ENCODE results near the gene ZNF414. TPM values are rescaled to one million over a fixed set of nuclear protein-coding genes. Genes with fewer than 3 reads are reported as not detected.

Gene ZNF414
- total RNA-seq, 1 experiment from 2014 or later = 26.7 TPM

DNA sequence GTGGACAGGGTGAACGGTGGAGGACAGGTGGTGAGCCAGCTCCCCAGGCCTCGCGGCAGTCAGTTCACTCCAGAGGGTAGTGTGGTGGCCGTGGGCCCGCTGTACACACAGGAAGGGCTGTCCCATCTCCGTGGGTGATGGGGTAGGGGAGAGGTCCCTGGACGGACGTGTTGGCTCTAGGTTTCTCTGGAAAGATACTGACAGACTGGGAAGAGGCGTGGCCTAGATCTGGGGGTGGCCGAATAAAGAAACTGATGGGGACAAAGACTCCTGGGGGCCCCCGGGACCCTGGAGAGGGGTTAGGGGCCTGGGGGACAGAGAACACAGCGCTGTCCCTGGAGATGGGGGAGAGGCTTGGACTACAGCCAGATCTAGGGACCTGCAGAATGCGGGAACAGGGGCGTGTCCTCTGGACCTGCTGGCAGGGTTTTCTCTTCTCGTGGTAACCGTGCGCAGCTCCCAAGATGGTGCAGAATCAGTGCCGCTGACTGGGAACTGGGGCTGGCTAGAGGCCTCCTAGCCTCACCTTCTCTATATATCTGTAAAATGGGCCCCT lies 7.5 kb downstream of the ZNF414 start:
- ChIA-PET CTCF (interaction anchor here (0.8 to 1.5 kb wide), 2 partner anchors 93 to 152 kb away, joined by 5 to 6 read pairs; partner anchors contain the start of gene MARCHF2), POLR2A (ENCODE audit: low non-redundant PET) (no interaction called here)
- intact Hi-C loops (cut with micrococcal nuclease; ENCODE audit: unreplicated experiment) = loop anchor here (2.0 kb wide), 1 partner anchor 152 kb away; no protein-coding TSS in a partner anchor
- Histone ChIP-seq H3K4me3 (ENCODE audit: low read depth, low read length, poor library complexity, severe bottlenecking) (peak overlapping the region; percentile 62), H3K27me3 (replicated peaks; ENCODE audit: insufficient read depth, low read depth, low read length, poor library complexity) (no peaks in the 10 kb centered on the region), H3K36me3 (ENCODE audit: insufficient read depth, low read length, poor library complexity, severe bottlenecking) (peaks cover 6% of the 10 kb centered on the region), H3K9me3 (ENCODE audit: low read depth, low read length, poor library complexity, severe bottlenecking) (no peaks in the 10 kb centered on the region), H3K4me1 (ENCODE audit: insufficient read depth, low read length, poor library complexity, severe bottlenecking) (peaks cover 11% of the 10 kb centered on the region), H3K27ac (ENCODE audit: low read depth, low read length, poor library complexity, severe bottlenecking) (peak overlapping the region; percentile 78)
- DNase-seq (ENCODE audit: low spot score) = peak; percentile 27
- TF ChIP-seq, protein P1, sequence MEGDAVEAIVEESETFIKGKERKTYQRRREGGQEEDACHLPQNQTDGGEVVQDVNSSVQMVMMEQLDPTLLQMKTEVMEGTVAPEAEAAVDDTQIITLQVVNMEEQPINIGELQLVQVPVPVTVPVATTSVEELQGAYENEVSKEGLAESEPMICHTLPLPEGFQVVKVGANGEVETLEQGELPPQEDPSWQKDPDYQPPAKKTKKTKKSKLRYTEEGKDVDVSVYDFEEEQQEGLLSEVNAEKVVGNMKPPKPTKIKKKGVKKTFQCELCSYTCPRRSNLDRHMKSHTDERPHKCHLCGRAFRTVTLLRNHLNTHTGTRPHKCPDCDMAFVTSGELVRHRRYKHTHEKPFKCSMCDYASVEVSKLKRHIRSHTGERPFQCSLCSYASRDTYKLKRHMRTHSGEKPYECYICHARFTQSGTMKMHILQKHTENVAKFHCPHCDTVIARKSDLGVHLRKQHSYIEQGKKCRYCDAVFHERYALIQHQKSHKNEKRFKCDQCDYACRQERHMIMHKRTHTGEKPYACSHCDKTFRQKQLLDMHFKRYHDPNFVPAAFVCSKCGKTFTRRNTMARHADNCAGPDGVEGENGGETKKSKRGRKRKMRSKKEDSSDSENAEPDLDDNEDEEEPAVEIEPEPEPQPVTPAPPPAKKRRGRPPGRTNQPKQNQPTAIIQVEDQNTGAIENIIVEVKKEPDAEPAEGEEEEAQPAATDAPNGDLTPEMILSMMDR (conservative IDR thresholded peaks at IDR 0.05; ENCODE audit: low read depth, low read length) = peak; percentile 22; the same call in 1 of the 2 replicates
- no peak for TF ChIP-seq EZH2 (IDR thresholded peaks at IDR 0.05; ENCODE audit: borderline replicate concordance, low read depth, low read length, poor library complexity, severe bottlenecking)
- BruUV-seq (replicated peaks) = no TSS peak

DNA sequence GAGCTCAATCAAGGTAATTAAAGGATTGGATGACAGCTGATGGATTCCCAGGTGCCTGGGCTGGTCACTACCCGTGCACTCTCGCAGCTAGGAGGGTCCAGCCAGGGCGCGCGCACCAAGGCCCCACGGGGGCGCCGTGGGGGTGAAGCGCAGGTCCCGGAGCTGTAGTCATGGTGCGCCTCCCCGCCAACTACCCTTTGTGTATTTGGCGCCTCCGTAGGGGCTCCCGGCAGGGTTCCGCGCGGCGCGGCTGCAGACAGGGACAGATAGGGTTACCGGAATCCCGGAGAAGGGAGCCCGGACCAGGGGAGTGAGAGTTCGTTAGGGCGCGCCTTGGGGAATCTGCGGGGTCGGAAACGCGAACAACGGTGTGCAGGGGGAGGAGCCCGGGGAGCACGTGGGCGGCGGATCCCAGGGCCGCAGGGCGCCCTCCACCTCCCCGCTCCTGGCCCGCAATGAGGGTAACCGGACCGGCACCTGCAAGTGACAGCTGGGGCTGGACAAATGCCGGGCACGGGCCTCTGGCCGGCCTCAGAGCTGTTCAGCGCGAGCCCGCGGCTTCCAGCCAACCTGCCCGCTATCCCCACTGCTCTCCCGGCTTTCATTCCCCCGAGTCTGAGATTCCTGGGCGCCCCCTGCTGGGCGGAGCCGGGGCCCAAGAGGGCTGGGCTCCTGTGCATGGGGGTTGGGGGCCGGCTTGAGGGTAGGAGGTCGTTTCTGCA lies 8.1 kb downstream of the ZNF414 start:
- Histone ChIP-seq H3K4me1 (ENCODE audit: insufficient read depth, low read length, poor library complexity, severe bottlenecking) (peaks cover 11% of the 10 kb centered on the region), H3K9me3 (ENCODE audit: low read depth, low read length, poor library complexity, severe bottlenecking) (no peaks in the 10 kb centered on the region), H3K27me3 (replicated peaks; ENCODE audit: insufficient read depth, low read depth, low read length, poor library complexity) (no peaks in the 10 kb centered on the region), H3K4me3 (ENCODE audit: low read depth, low read length, poor library complexity, severe bottlenecking) (peak overlapping the region; percentile 62), H3K27ac (ENCODE audit: low read depth, low read length, poor library complexity, severe bottlenecking) (peak overlapping the region; percentile 78), H3K36me3 (ENCODE audit: insufficient read depth, low read length, poor library complexity, severe bottlenecking) (no peaks in the 10 kb centered on the region)
- peak; percentile 85 for DNase-seq (ENCODE audit: low spot score)
- no TSS peak for BruUV-seq (replicated peaks)
- ChIA-PET POLR2A (ENCODE audit: low non-redundant PET) (interaction anchor here (0.6 to 1.0 kb wide), 2 partner anchors 8 to 53 kb away, joined by 4 to 9 read pairs; partner anchors contain the start of gene ZNF414), CTCF (interaction anchor here (0.8 to 1.5 kb wide), 3 partner anchors 75 to 152 kb away, joined by 4 to 6 read pairs (median 5); partner anchors contain the start of gene MARCHF2)
- intact Hi-C loops (cut with micrococcal nuclease; ENCODE audit: unreplicated experiment) = loop anchor here (2.0 kb wide), 1 partner anchor 151 kb away; no protein-coding TSS in a partner anchor
- no peak for TF ChIP-seq EZH2 (IDR thresholded peaks at IDR 0.05; ENCODE audit: borderline replicate concordance, low read depth, low read length, poor library complexity, severe bottlenecking)
- TF ChIP-seq, protein P1 (conservative IDR thresholded peaks at IDR 0.05; ENCODE audit: low read depth, low read length) = peak; percentile 90

DNA sequence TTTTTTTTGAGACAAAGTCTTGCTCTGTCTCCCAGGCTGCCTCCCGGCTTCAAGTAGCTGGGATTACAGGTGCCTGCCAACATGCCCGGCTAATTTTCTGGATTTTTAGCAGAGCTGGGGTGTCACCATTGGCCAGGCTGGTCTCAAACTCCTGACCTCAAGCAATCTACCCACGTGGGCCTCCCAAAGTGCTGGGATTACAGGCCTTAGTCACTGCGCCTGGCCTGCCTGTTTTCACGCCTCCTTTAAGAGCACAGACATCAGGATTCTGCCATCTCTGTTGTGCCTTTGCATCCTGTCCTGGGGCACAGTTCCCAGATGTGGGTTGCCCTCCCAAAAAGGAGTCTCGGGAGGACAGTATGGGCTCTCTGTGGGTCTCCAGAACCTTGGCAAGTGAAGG lies 9.0 kb downstream of the ZNF414 start:
- Histone ChIP-seq H3K9me3 (ENCODE audit: low read depth, low read length, poor library complexity, severe bottlenecking) (no peaks in the 10 kb centered on the region), H3K4me3 (ENCODE audit: low read depth, low read length, poor library complexity, severe bottlenecking) (no peak overlapping the region), H3K36me3 (ENCODE audit: insufficient read depth, low read length, poor library complexity, severe bottlenecking) (no peaks in the 10 kb centered on the region), H3K27ac (ENCODE audit: low read depth, low read length, poor library complexity, severe bottlenecking) (no peak overlapping the region), H3K27me3 (replicated peaks; ENCODE audit: insufficient read depth, low read depth, low read length, poor library complexity) (no peaks in the 10 kb centered on the region), H3K4me1 (ENCODE audit: insufficient read depth, low read length, poor library complexity, severe bottlenecking) (peaks cover 19% of the 10 kb centered on the region)
- no peak for DNase-seq (ENCODE audit: low spot score)
- POLR2A ChIA-PET (ENCODE audit: low non-redundant PET) = no interaction called here
- intact Hi-C loops (cut with micrococcal nuclease; ENCODE audit: unreplicated experiment) = no loop called here
- BruUV-seq (replicated peaks) = no TSS peak
- CTCF ChIA-PET = interaction anchor here (1.0 to 1.5 kb wide), 2 partner anchors 76 to 151 kb away, joined by 4 to 6 read pairs; no protein-coding TSS in a partner anchor
- TF ChIP-seq, protein P1 (conservative IDR thresholded peaks at IDR 0.05; ENCODE audit: low read depth, low read length) = no peak
- TF ChIP-seq EZH2 (IDR thresholded peaks at IDR 0.05; ENCODE audit: borderline replicate concordance, low read depth, low read length, poor library complexity, severe bottlenecking) = no peak
